A549 (cell line): Measurements from ENCODE around the gene FAM131C.

Source experiments
- CEBPB ChIP-seq, 2 experiments: fragments of >200 bp in 1 of 2; sonication (Bioruptor Twin) in 1 of 2; formaldehyde crosslinking in 1 of 2; IDR thresholded peaks; 2 replicates each; pipeline ENCODE4 v1.6.1; 2012 to 2016
- CTCF ChIP-seq: fragments of >200 bp; sonication (Bioruptor Twin); formaldehyde crosslinking; IDR thresholded peaks from 3 replicates; pipeline ENCODE4 v1.5.1; 2016
- HOXB13 ChIP-seq: fragments of 250-450 bp; sonication (Bioruptor Pico); IDR thresholded peaks from 2 replicates; pipeline ENCODE4 v1.5.0; 2020; ENCODE audit warnings: low read depth, mild to moderate bottlenecking, moderate library complexity
- POLR2A ChIP-seq: IDR thresholded peaks from 2 replicates; pipeline ENCODE4 v1.6.1; 2012; ENCODE audit warnings: mild to moderate bottlenecking, low read length
- RCOR1 ChIP-seq: fragments of 150-350 bp; IDR thresholded peaks from 2 replicates; pipeline ENCODE4 v1.6.1; 2014; ENCODE audit warnings: antibody characterized with exemption, low read length, low read depth

GRCh38 chr1:16101623-16102022, 28.2 kb upstream of the FAM131C start:
- no peak for TF ChIP-seq POLR2A
- TF ChIP-seq CTCF, result no peak
- no peak for TF ChIP-seq RCOR1
- no peak for TF ChIP-seq HOXB13 (CRISPR knock-in tag)
- TF ChIP-seq CEBPB (IDR thresholded peaks at IDR 0.05), result no peak
